ENCODE results near the gene JAZF1. TPM values are rescaled to one million over a fixed set of nuclear protein-coding genes. Genes with fewer than 3 reads are reported as not detected.
A peak's percentile ranks its signal among the peaks of the same experiment; 100 is the strongest.

The JAZF1 gene
- total RNA-seq, 4 donors from 2014 or later, result 12.7 to 19.2 (median 14.7) TPM

DNA sequence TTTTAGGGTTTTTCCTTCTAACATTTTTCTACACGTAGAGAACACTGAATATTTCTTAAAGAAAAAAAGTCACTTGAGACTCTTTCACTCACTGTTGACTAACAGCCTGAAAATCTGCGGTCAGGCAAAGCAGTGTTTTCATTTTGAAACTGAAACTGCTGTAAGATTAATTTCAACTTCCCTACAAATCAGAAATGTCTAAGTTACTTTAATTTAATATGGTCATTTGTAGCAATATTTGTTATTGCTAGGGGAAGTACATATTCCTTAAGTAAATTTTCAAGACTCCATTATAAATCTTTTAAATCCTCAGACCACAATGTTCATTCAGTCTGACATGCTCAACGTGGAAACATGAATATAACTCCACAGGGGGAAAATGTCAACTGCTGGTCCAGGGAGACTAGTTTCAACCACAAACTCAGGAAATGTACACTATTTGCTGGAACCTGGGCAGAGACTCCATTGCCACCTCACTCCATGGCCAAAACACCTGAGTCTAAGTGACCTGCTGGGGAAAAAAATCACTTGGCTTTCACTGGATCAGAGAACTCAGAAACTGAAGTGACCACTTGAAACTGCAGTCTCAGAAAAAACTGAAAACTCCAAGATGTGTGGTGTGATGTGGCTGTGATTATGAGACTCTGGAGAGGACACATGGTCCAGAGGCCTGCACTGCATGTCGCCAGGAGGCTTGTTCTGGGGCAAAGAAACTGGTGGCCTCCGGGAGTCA, 279.4 kb downstream of the JAZF1 start:
- 13 to 14% methylated on average over 5 of the region's 5 CpGs for WGBS, 2 donors
- peak; percentile 63 to 64 for DNase-seq

DNA sequence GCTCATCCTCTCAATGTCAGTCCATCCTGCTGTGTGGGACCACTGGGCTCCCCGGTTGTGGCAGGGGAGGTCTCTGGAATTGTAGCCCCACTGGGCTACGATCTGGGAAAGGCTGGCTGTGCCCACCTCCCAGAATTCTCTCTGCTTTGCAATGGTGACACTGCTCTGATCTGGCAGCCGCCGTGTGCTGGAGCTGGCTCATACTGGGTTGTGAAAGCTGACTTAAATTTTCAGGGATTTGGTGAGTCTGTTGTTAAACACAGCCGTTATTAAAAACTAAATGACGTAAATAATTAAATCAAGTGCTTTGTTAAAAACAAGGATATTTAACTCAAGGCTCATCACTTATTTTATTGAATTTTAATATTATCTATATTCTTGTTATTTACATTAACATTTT, 280.6 kb downstream of the JAZF1 start:
- no peaks in the 10 kb centered on the region for H3K9me3 ChIP-seq
- WGBS, 2 donors, result 97 to 99% methylated on average over 5 to 6 of the region's 6 CpGs
- H3K4me3 ChIP-seq (replicated peaks in 1 of 3), result no peak overlapping the region
- no peak overlapping the region for H3K27ac ChIP-seq
- TF ChIP-seq, protein P1, sequence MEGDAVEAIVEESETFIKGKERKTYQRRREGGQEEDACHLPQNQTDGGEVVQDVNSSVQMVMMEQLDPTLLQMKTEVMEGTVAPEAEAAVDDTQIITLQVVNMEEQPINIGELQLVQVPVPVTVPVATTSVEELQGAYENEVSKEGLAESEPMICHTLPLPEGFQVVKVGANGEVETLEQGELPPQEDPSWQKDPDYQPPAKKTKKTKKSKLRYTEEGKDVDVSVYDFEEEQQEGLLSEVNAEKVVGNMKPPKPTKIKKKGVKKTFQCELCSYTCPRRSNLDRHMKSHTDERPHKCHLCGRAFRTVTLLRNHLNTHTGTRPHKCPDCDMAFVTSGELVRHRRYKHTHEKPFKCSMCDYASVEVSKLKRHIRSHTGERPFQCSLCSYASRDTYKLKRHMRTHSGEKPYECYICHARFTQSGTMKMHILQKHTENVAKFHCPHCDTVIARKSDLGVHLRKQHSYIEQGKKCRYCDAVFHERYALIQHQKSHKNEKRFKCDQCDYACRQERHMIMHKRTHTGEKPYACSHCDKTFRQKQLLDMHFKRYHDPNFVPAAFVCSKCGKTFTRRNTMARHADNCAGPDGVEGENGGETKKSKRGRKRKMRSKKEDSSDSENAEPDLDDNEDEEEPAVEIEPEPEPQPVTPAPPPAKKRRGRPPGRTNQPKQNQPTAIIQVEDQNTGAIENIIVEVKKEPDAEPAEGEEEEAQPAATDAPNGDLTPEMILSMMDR (IDR thresholded peaks at IDR 0.05), result no peak
- no peak for TF ChIP-seq POLR2A (IDR thresholded peaks at IDR 0.05)
- no peaks in the 10 kb centered on the region for H3K36me3 ChIP-seq
- no peaks in the 10 kb centered on the region for H3K27me3 ChIP-seq
- peaks cover 11 to 25% of the 10 kb centered on the region in 2 donors for H3K4me1 ChIP-seq
- no peak for DNase-seq
- intact Hi-C loops (cut with DNase I), result no loop called here

More for the DNA sequence above, 279.4 kb downstream of the JAZF1 start:
- Histone ChIP-seq H3K36me3 (no peaks in the 10 kb centered on the region), H3K27ac (peak overlapping the region; percentile 38 to 80 (median 80)), H3K4me1 (peaks cover 14 to 28% of the 10 kb centered on the region in 2 donors), H3K4me3 (replicated peaks in 1 of 3) (peak overlapping the region in 1 of 3 donors; percentile 12), H3K9me3 (no peaks in the 10 kb centered on the region), H3K27me3 (no peaks in the 10 kb centered on the region)
- intact Hi-C loops (cut with DNase I), result no loop called here
- TF ChIP-seq POLR2A (IDR thresholded peaks at IDR 0.05), result no peak
- TF ChIP-seq, protein P1 (IDR thresholded peaks at IDR 0.05), result no peak

DNA sequence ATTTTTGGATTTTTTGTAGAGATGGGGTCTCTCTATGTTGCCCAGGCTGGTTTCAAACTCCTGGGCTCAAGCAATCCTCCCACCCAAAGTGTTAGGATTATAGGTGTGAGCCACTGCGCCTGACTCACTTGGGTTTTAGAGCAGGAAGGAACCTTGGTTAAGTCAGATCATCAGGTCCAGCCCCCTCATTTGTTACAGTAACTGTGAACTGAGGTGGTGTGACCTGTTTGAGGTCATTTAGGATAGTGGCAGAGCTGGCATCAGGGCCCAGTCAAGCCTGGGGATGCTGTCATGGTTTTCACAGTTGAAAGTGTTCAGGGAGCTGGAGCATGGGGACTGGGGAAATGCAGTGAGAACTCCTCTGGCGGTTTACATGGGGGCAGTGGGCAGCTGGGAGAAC, 281.0 kb downstream of the JAZF1 start:
- no peak for DNase-seq
- Histone ChIP-seq H3K4me1 (peaks cover 11 to 25% of the 10 kb centered on the region in 2 donors), H3K27ac (no peak overlapping the region), H3K36me3 (no peaks in the 10 kb centered on the region), H3K4me3 (replicated peaks in 1 of 3) (no peak overlapping the region), H3K9me3 (no peaks in the 10 kb centered on the region), H3K27me3 (no peaks in the 10 kb centered on the region)
- TF ChIP-seq, protein P1 (IDR thresholded peaks at IDR 0.05), result no peak
- no peak for TF ChIP-seq POLR2A (IDR thresholded peaks at IDR 0.05)
- WGBS, 2 donors, result 100% methylated on average over 2 of the region's 2 CpGs
- intact Hi-C loops (cut with DNase I), result no loop called here

GRCh38 chr7:27897441-27897847, 283.2 kb downstream of the JAZF1 start:
- Histone ChIP-seq H3K27me3 (no peaks in the 10 kb centered on the region), H3K36me3 (no peaks in the 10 kb centered on the region), H3K9me3 (no peaks in the 10 kb centered on the region), H3K27ac (peak overlapping the region in 2 of 3 donors; percentile 17), H3K4me1 (peaks cover 11 to 18% of the 10 kb centered on the region in 2 donors), H3K4me3 (replicated peaks in 1 of 3) (no peak overlapping the region)
- 61 to 72% methylated on average over 10 of the region's 10 CpGs for WGBS, 2 donors
- intact Hi-C loops (cut with DNase I), result no loop called here
- TF ChIP-seq, protein P1 (IDR thresholded peaks at IDR 0.05), result no peak
- TF ChIP-seq POLR2A (IDR thresholded peaks at IDR 0.05), result no peak
- DNase-seq, result peak; percentile 73 to 76

GRCh38 chr7:27897001-27897400, 283.6 kb downstream of the JAZF1 start:
- Histone ChIP-seq H3K27me3 (no peaks in the 10 kb centered on the region), H3K4me1 (peaks cover 10 to 18% of the 10 kb centered on the region in 2 donors), H3K36me3 (no peaks in the 10 kb centered on the region), H3K4me3 (replicated peaks in 1 of 3) (no peak overlapping the region), H3K27ac (peak overlapping the region in 2 of 3 donors; percentile 17), H3K9me3 (no peaks in the 10 kb centered on the region)
- intact Hi-C loops (cut with DNase I), result no loop called here
- DNase-seq, result peak; percentile 23 to 33
- TF ChIP-seq, protein P1 (IDR thresholded peaks at IDR 0.05), result no peak
- no peak for TF ChIP-seq POLR2A (IDR thresholded peaks at IDR 0.05)
- WGBS, 2 donors, result 50 to 56% methylated on average over 6 of the region's 6 CpGs
